Osteoblast (primary cell): ENCODE data around the gene P2RX4. TPM values are rescaled to one million over a fixed set of nuclear protein-coding genes. Genes with fewer than 3 reads are reported as not detected.
"Not testable (repeated sequence)": the region's sequence is repeated elsewhere in the genome, so short reads cannot be mapped to it uniquely, and the experiment has no call there.

ENCODE experiments used
- DNase-seq: peaks from one replicate; pipeline ENCODE4 v3.0.0; 2011; ENCODE audit warnings: low spot score, mixed read lengths; ENCODE audit not compliant: insufficient read length; ENCODE audit errors: missing footprints
- H2AFZ ChIP-seq: 2 replicates; pipeline ENCODE4 v1.6.0; 2011; ENCODE audit warnings: mild to moderate bottlenecking, low read length
- H3K27ac ChIP-seq: 2 replicates; pipeline ENCODE4 v1.5.1; 2011; ENCODE audit warnings: mild to moderate bottlenecking, low read depth, low read length, moderate library complexity
- H3K27me3 ChIP-seq: 2 replicates; pipeline ENCODE4 v1.6.0; 2012; ENCODE audit warnings: mild to moderate bottlenecking, control low read depth, inconsistent platforms, low read length, moderate library complexity; ENCODE audit not compliant: insufficient read depth
- H3K36me3 ChIP-seq: 2 replicates; pipeline ENCODE4 v1.5.1; 2011; ENCODE audit warnings: mild to moderate bottlenecking, low read length, control low read depth, moderate library complexity; ENCODE audit not compliant: insufficient read depth
- H3K4me1 ChIP-seq: 2 replicates; pipeline ENCODE4 v1.5.1; 2011; ENCODE audit warnings: mild to moderate bottlenecking, low read length, control low read depth, moderate library complexity; ENCODE audit not compliant: insufficient read depth
- H3K4me2 ChIP-seq: 2 replicates; pipeline ENCODE4 v1.6.0; 2011; ENCODE audit warnings: mild to moderate bottlenecking, low read length; ENCODE audit not compliant: insufficient read depth
- H3K4me3 ChIP-seq: fragments of 200-600 bp; sonication (generic); 3 replicates; pipeline ENCODE4 v1.5.1; 2012; ENCODE audit warnings: mild to moderate bottlenecking, low read length, inconsistent platforms; ENCODE audit not compliant: insufficient read depth
- H3K79me2 ChIP-seq: 2 replicates; pipeline ENCODE4 v1.6.0; 2012; ENCODE audit warnings: mild to moderate bottlenecking, low read length, control low read depth, inconsistent platforms; ENCODE audit not compliant: insufficient read depth
- H3K9me3 ChIP-seq: 2 replicates; pipeline ENCODE4 v1.5.1; 2011; ENCODE audit warnings: low read depth, low read length, control low read depth
- H4K20me1 ChIP-seq: 2 replicates; pipeline ENCODE4 v1.6.0; 2012; ENCODE audit warnings: mild to moderate bottlenecking, low read length, control low read depth; ENCODE audit not compliant: insufficient read depth
- total RNA-seq: library from RNA; depleted of rRNA; stranded (reverse); fragments of >200 nt; gene quantifications from 2 replicates; pipeline ENCODE4 v1.2.3, GENCODE V29; 2012
- TF ChIP-seq, protein P1 (sequence below): IDR thresholded peaks from 2 replicates; pipeline ENCODE4 v1.5.1; 2011; ENCODE audit warnings: mild to moderate bottlenecking, low read depth, low read length, moderate library complexity; ENCODE audit errors: extremely low read depth

Gene P2RX4
- total RNA-seq, 1 donor: 23.5 TPM

- Histone ChIP-seq H4K20me1 (no peaks in the 10 kb centered on the region), H3K4me3 (no peak overlapping the region), H3K27me3 (no peaks in the 10 kb centered on the region), H3K4me2 (no peak overlapping the region), H3K4me1 (no peaks in the 10 kb centered on the region), H2AFZ (no peak overlapping the region), H3K27ac (no peak overlapping the region), H3K36me3 (no peaks in the 10 kb centered on the region), H3K9me3 (no peaks in the 10 kb centered on the region), H3K79me2 (no peaks in the 10 kb centered on the region)
- DNase-seq: no peak
- TF ChIP-seq, protein P1, sequence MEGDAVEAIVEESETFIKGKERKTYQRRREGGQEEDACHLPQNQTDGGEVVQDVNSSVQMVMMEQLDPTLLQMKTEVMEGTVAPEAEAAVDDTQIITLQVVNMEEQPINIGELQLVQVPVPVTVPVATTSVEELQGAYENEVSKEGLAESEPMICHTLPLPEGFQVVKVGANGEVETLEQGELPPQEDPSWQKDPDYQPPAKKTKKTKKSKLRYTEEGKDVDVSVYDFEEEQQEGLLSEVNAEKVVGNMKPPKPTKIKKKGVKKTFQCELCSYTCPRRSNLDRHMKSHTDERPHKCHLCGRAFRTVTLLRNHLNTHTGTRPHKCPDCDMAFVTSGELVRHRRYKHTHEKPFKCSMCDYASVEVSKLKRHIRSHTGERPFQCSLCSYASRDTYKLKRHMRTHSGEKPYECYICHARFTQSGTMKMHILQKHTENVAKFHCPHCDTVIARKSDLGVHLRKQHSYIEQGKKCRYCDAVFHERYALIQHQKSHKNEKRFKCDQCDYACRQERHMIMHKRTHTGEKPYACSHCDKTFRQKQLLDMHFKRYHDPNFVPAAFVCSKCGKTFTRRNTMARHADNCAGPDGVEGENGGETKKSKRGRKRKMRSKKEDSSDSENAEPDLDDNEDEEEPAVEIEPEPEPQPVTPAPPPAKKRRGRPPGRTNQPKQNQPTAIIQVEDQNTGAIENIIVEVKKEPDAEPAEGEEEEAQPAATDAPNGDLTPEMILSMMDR: no peak
Measured at GRCh38 chr12:121203482-121203881, 6.4 kb upstream of the P2RX4 start.

DNA sequence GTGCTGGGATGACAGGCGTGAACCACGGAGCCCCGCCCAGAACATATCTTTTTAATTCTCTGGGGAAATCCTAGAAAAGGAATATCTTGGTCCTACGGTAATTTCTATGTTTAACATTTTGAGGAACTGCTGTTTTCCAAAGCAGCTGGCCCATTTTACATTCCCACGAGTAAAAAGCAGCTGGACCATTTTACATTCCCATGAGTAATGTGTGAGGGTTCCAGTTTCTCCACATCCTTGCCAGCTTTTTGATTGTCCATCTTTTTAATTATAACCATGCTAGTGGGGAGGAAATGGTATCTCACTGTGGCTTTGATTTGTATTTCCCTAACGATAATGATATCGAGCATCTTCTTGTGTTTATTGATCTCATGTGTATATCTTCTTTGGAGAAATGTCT is 4.4 kb upstream of the P2RX4 start:
- Histone ChIP-seq H3K4me2 (no peak overlapping the region), H3K9me3 (no peaks in the 10 kb centered on the region), H3K4me1 (peaks cover under 1% of the 10 kb centered on the region), H3K79me2 (no peaks in the 10 kb centered on the region), H2AFZ (no peak overlapping the region), H3K4me3 (no peak overlapping the region), H4K20me1 (no peaks in the 10 kb centered on the region), H3K36me3 (no peaks in the 10 kb centered on the region), H3K27ac (no peak overlapping the region), H3K27me3 (no peaks in the 10 kb centered on the region)
- no peak for DNase-seq
- TF ChIP-seq, protein P1: no peak

DNA sequence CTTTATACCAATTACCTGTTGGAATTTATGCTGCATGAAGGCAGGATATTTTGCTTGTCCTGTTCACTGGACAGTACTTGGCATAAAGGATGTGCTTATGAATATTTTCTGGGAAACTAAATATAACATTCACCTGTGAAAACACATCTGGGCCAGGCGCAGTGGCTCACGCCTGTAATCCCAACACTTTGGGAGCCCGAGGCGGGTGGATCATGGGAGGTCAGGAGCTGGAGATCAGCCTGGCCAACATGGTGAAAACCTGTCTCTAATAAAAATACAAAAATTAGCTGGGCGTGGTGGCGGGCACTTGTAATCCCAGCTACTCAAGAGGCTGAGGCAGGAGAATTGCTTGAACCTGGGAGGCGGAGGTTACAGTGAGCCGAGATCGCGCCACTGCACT is 1.4 kb upstream of the P2RX4 start:
- H3K4me2 ChIP-seq, H3K27me3 ChIP-seq, H3K79me2 ChIP-seq, H3K36me3 ChIP-seq, H2AFZ ChIP-seq, H3K27ac ChIP-seq, H3K9me3 ChIP-seq, H3K4me3 ChIP-seq, DNase-seq, H4K20me1 ChIP-seq, H3K4me1 ChIP-seq: not testable (repeated sequence)

- H2AFZ ChIP-seq: peak overlapping the region; percentile 81
- peaks cover 4% of the 10 kb centered on the region for H3K79me2 ChIP-seq
- H3K9me3 ChIP-seq: no peaks in the 10 kb centered on the region
- DNase-seq: peak; percentile 64
- H3K36me3 ChIP-seq: no peaks in the 10 kb centered on the region
- H3K27ac ChIP-seq: no peak overlapping the region
- no peaks in the 10 kb centered on the region for H3K27me3 ChIP-seq
- no peak overlapping the region for H3K4me3 ChIP-seq
- peak overlapping the region; percentile 94 for H3K4me2 ChIP-seq
- TF ChIP-seq, protein P1: no peak
- peaks cover 6% of the 10 kb centered on the region for H3K4me1 ChIP-seq
- H4K20me1 ChIP-seq: no peaks in the 10 kb centered on the region
Measured at GRCh38 chr12:121209221-121209620, 708 bp upstream of the P2RX4 start.
